Parathyroid adenoma (tissue), 2 donors: ENCODE data around the gene SUPT3H.

Experiments
- H2AFZ ChIP-seq: fragments of 300-600 bp; sonication (generic); one replicate; pipeline ENCODE4 v1.7.0; 2017; ENCODE audit warnings: antibody characterized with exemption, mild to moderate bottlenecking
- H3K27ac ChIP-seq: fragments of 300-600 bp; sonication (generic); one replicate; pipeline ENCODE4 v1.7.0; 2017
- H3K27me3 ChIP-seq: fragments of 300-600 bp; sonication (generic); one replicate; pipeline ENCODE4 v1.7.0; 2017; ENCODE audit warnings: low read length; ENCODE audit not compliant: control insufficient read depth, insufficient read depth
- H3K36me3 ChIP-seq: fragments of 300-600 bp; sonication (generic); one replicate; pipeline ENCODE4 v1.7.0; 2017; ENCODE audit warnings: low read length; ENCODE audit not compliant: control insufficient read depth, insufficient read depth
- H3K4me1 ChIP-seq: fragments of 300-600 bp; sonication (generic); one replicate; pipeline ENCODE4 v1.7.0; 2017; ENCODE audit warnings: control low read depth
- H3K4me2 ChIP-seq: fragments of 300-600 bp; sonication (generic); one replicate; pipeline ENCODE4 v1.7.0; 2017; ENCODE audit warnings: low read length
- H3K4me3 ChIP-seq: fragments of 300-600 bp; sonication (generic); one replicate; pipeline ENCODE4 v1.7.0; 2017; ENCODE audit warnings: low read depth, low read length
- H3K79me2 ChIP-seq: fragments of 300-600 bp; sonication (generic); one replicate; pipeline ENCODE4 v1.7.0; 2017; ENCODE audit warnings: control low read depth
- H3K9ac ChIP-seq: fragments of 300-600 bp; sonication (generic); one replicate; pipeline ENCODE4 v1.7.0; 2017; ENCODE audit warnings: mild to moderate bottlenecking
- H3K9me3 ChIP-seq: fragments of 300-600 bp; sonication (generic); one replicate; pipeline ENCODE4 v1.7.0; 2017; ENCODE audit warnings: low read length; ENCODE audit not compliant: control insufficient read depth
- CTCF ChIP-seq: fragments of 300-600 bp; sonication (generic); IDR thresholded peaks from one replicate; pipeline ENCODE4 v1.7.0; 2017; ENCODE audit warnings: antibody characterized with exemption, mild to moderate bottlenecking
- donor health status: primary hyperparathyroidism.

The SUPT3H gene

GRCh38 chr6:45127185-45127584 lies 250.5 kb downstream of the SUPT3H start:
- Histone ChIP-seq H3K4me3 (no peak overlapping the region), H3K27ac (no peak overlapping the region), H3K4me2 (no peak overlapping the region), H3K4me1 (no peaks in the 10 kb centered on the region), H2AFZ (no peak overlapping the region), H3K9ac (no peak overlapping the region), H3K36me3 (no peaks in the 10 kb centered on the region), H3K79me2 (no peaks in the 10 kb centered on the region), H3K27me3 (no peaks in the 10 kb centered on the region), H3K9me3 (no peaks in the 10 kb centered on the region)
- TF ChIP-seq CTCF = no peak

- no peak for TF ChIP-seq CTCF
- no peaks in the 10 kb centered on the region for H3K27me3 ChIP-seq
- H3K4me1 ChIP-seq = no peaks in the 10 kb centered on the region
- no peaks in the 10 kb centered on the region for H3K79me2 ChIP-seq
- H3K4me2 ChIP-seq = no peak overlapping the region
- no peaks in the 10 kb centered on the region for H3K9me3 ChIP-seq
- no peak overlapping the region for H3K27ac ChIP-seq
- no peak overlapping the region for H3K9ac ChIP-seq
- H2AFZ ChIP-seq = no peak overlapping the region
- no peaks in the 10 kb centered on the region for H3K36me3 ChIP-seq
- H3K4me3 ChIP-seq = no peak overlapping the region
Observed at GRCh38 chr6:45126033-45126432, 251.7 kb downstream of the SUPT3H start.

- Histone ChIP-seq H3K9me3 (no peaks in the 10 kb centered on the region), H3K4me2 (no peak overlapping the region), H3K27me3 (no peaks in the 10 kb centered on the region), H3K36me3 (no peaks in the 10 kb centered on the region), H2AFZ (no peak overlapping the region), H3K79me2 (no peaks in the 10 kb centered on the region), H3K9ac (no peak overlapping the region), H3K4me3 (no peak overlapping the region), H3K4me1 (no peaks in the 10 kb centered on the region), H3K27ac (no peak overlapping the region)
- TF ChIP-seq CTCF = no peak
Observed at GRCh38 chr6:45123023-45123422, 254.7 kb downstream of the SUPT3H start.

GRCh38 chr6:45118754-45119153 lies 259.0 kb downstream of the SUPT3H start:
- Histone ChIP-seq H3K27me3 (no peaks in the 10 kb centered on the region), H3K4me2 (no peak overlapping the region), H3K4me1 (no peaks in the 10 kb centered on the region), H3K9ac (no peak overlapping the region), H3K9me3 (no peaks in the 10 kb centered on the region), H3K27ac (no peak overlapping the region), H3K36me3 (no peaks in the 10 kb centered on the region), H2AFZ (no peak overlapping the region), H3K79me2 (no peaks in the 10 kb centered on the region), H3K4me3 (no peak overlapping the region)
- no peak for TF ChIP-seq CTCF

- no peaks in the 10 kb centered on the region for H3K79me2 ChIP-seq
- no peak for TF ChIP-seq CTCF
Observed at GRCh38 chr6:45116714-45117410, 260.9 kb downstream of the SUPT3H start.

More at GRCh38 chr6:45116714-45117410, 260.9 kb downstream of the SUPT3H start:
- Histone ChIP-seq H3K4me3 (no peak overlapping the region), H3K27ac (no peak overlapping the region), H3K4me2 (no peak overlapping the region), H3K9ac (no peak overlapping the region), H3K9me3 (no peaks in the 10 kb centered on the region), H3K36me3 (no peaks in the 10 kb centered on the region), H3K27me3 (no peaks in the 10 kb centered on the region), H2AFZ (no peak overlapping the region), H3K4me1 (no peaks in the 10 kb centered on the region)
